Measurements from ENCODE around the gene PLEKHA8. TPM values are rescaled to one million over a fixed set of nuclear protein-coding genes. Genes with fewer than 3 reads are reported as not detected.

The PLEKHA8 gene
- total RNA-seq, 2 donors from 2014 or later, result 5.5 to 12.0 TPM

- Histone ChIP-seq H3K4me1 (replicated peaks) (peaks cover 18% of the 10 kb centered on the region), H3K9me3 (no peaks in the 10 kb centered on the region), H3K27ac (no peak overlapping the region), H3K36me3 (no peaks in the 10 kb centered on the region), H3K4me3 (no peak overlapping the region), H3K27me3 (replicated peaks; ENCODE audit: insufficient read depth) (no peaks in the 10 kb centered on the region)
- intact Hi-C loops (cut with DNase I), result no loop called here
- 67% methylated on average over 6 of the region's 6 CpGs for WGBS
- peak; percentile 32 for DNase-seq (ENCODE audit: low spot score)
- TF ChIP-seq POLR2AphosphoS5 (IDR thresholded peaks at IDR 0.05) (peak; percentile 36), POLR2A (IDR thresholded peaks at IDR 0.05) (no peak), CTCF (IDR thresholded peaks at IDR 0.05) (peak in 3 of 4 experiments; percentile 42 to 74 (median 66))
These were observed 136.4 kb downstream of the PLEKHA8 start for GRCh38 chr7:30164567-30164966.

GRCh38 chr7:30165590-30165989 is 137.4 kb downstream of the PLEKHA8 start:
- peak; percentile 36 for DNase-seq (ENCODE audit: low spot score)
- Histone ChIP-seq H3K4me1 (replicated peaks) (peaks cover 18% of the 10 kb centered on the region), H3K9me3 (no peaks in the 10 kb centered on the region), H3K27me3 (replicated peaks; ENCODE audit: insufficient read depth) (no peaks in the 10 kb centered on the region), H3K27ac (peak overlapping the region; percentile 45 to 59), H3K4me3 (no peak overlapping the region), H3K36me3 (no peaks in the 10 kb centered on the region)
- intact Hi-C loops (cut with DNase I), result loop anchor here (5.0 kb wide), 2 partner anchors 117 to 397 kb away; partner anchors contain the start of gene ZNRF2
- TF ChIP-seq POLR2A (IDR thresholded peaks at IDR 0.05) (no peak), POLR2AphosphoS5 (IDR thresholded peaks at IDR 0.05) (no peak), CTCF (IDR thresholded peaks at IDR 0.05) (no peak)
- WGBS, result 47% methylated on average over 3 of the region's 3 CpGs

- 46% methylated on average over 12 of the region's 12 CpGs for WGBS
These were observed 138.1 kb downstream of the PLEKHA8 start for GRCh38 chr7:30166155-30166840.

GRCh38 chr7:30166841-30167235 is 138.6 kb downstream of the PLEKHA8 start:
- TF ChIP-seq CTCF (IDR thresholded peaks at IDR 0.05) (no peak), POLR2AphosphoS5 (IDR thresholded peaks at IDR 0.05) (no peak), POLR2A (IDR thresholded peaks at IDR 0.05) (no peak)
- Histone ChIP-seq H3K27ac (peak overlapping the region in 1 of 2 donors; percentile 39), H3K36me3 (no peaks in the 10 kb centered on the region), H3K4me1 (replicated peaks) (peaks cover 18% of the 10 kb centered on the region), H3K9me3 (no peaks in the 10 kb centered on the region), H3K4me3 (no peak overlapping the region), H3K27me3 (replicated peaks; ENCODE audit: insufficient read depth) (no peaks in the 10 kb centered on the region)
- no peak for DNase-seq (ENCODE audit: low spot score)
- WGBS, result 57% methylated on average over 5 of the region's 5 CpGs
- intact Hi-C loops (cut with DNase I), result loop anchor here (5.0 kb wide), 2 partner anchors 115 to 395 kb away; partner anchors contain the start of gene ZNRF2

More at GRCh38 chr7:30166155-30166840, 138.1 kb downstream of the PLEKHA8 start:
- H3K36me3 ChIP-seq, result no peaks in the 10 kb centered on the region
- peak overlapping the region; percentile 39 to 45 for H3K27ac ChIP-seq
- peaks cover 18% of the 10 kb centered on the region for H3K4me1 ChIP-seq (replicated peaks)
- TF ChIP-seq POLR2AphosphoS5 (IDR thresholded peaks at IDR 0.05) (peak; percentile 66), CTCF (IDR thresholded peaks at IDR 0.05) (peak in 1 of 4 experiments; percentile 7), POLR2A (IDR thresholded peaks at IDR 0.05) (no peak)
- H3K9me3 ChIP-seq, result no peaks in the 10 kb centered on the region
- no peak overlapping the region for H3K4me3 ChIP-seq
- intact Hi-C loops (cut with DNase I), result loop anchor here (5.0 kb wide), 2 partner anchors 116 to 396 kb away; partner anchors contain the start of gene ZNRF2
- H3K27me3 ChIP-seq (replicated peaks; ENCODE audit: insufficient read depth), result no peaks in the 10 kb centered on the region
- DNase-seq (ENCODE audit: low spot score), result peak; percentile 77
